ENCODE measurements around the gene KIAA1217. TPM values are rescaled to one million over a fixed set of nuclear protein-coding genes. Genes with fewer than 3 reads are reported as not detected.
"Not testable (repeated sequence)": the region's sequence is repeated elsewhere in the genome, so short reads cannot be mapped to it uniquely, and the experiment has no call there.

Gene KIAA1217
- total RNA-seq, 4 donors from 2014 or later, result 12.7 to 156 (median 34.8) TPM

DNA sequence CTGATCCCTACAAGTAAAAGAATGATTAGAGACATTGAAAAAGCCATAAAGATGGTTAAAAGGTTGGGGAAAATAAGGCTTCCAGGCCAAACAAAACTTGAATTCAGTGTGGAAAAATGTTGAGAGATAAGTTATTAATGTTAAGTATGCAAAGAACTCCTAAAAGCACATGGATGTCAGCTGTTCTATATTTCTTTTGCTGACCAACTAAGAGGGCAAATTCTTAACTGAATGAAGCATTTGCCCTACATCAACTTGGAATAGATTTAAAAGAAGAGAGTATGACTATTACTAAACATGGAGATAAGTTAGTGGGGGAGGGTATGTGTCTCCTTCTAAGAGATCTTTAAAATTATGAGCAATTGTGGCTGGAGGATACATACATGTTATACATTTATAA is 124.8 kb downstream of the KIAA1217 start:
- DNase-seq (ENCODE audit: low spot score) (no peak), ATAC-seq (ENCODE audit: low FRiP score) (no peak)
- TF ChIP-seq, protein P1, sequence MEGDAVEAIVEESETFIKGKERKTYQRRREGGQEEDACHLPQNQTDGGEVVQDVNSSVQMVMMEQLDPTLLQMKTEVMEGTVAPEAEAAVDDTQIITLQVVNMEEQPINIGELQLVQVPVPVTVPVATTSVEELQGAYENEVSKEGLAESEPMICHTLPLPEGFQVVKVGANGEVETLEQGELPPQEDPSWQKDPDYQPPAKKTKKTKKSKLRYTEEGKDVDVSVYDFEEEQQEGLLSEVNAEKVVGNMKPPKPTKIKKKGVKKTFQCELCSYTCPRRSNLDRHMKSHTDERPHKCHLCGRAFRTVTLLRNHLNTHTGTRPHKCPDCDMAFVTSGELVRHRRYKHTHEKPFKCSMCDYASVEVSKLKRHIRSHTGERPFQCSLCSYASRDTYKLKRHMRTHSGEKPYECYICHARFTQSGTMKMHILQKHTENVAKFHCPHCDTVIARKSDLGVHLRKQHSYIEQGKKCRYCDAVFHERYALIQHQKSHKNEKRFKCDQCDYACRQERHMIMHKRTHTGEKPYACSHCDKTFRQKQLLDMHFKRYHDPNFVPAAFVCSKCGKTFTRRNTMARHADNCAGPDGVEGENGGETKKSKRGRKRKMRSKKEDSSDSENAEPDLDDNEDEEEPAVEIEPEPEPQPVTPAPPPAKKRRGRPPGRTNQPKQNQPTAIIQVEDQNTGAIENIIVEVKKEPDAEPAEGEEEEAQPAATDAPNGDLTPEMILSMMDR (IDR thresholded peaks at IDR 0.05), result no peak

DNA sequence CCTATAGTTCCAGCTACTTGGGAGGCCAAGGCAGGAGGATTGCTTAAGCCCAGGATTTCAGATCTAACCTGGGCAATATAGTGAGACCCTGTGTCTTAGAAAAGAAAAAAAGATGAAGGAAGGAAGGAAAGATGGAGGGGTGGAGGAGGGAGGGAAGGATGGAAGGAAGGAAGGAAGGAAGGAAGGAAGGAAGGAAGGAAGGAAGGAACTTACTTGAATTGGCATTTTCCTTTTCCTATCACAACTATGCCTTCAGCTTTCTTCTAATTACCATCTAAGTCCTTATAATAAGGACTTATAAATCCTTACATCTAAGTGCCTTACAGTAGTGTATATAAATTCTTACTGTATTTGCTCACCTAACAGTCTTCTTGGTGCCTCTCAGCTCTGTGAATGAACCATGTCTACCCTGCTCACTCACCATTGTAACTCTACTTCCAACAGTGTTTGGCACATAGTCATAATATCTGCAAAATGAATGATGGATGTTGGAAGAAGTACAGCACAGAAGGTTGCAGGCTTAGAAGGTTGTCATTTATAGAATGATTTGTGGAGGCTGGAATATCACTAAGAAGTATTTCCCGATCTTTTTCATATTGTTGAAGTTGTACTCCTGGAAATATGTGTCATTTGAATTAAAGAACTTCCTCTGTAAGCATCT is 125.5 kb downstream of the KIAA1217 start:
- TF ChIP-seq, protein P1 (IDR thresholded peaks at IDR 0.05), result no peak
- no peak for DNase-seq (ENCODE audit: low spot score)
- ATAC-seq (ENCODE audit: low FRiP score), result no peak

DNA sequence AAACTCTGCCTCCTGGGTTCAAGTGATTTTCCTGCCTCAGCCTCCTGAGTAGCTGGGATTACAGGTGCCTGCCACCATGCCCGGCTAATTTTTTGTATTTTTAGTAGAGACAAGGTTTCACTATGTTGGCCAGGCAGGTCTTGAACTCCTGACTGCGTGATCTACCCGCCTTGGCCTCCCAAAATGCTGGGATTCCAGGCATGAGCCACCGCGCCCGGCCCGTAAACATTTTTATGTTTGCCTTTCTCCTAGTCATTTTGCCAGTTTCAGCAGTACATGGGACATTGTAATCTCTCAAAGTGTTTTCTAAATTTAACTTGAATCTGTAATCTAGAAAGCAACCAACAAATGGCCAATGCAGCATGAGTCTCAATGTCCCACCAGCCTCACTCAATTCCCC is 128.8 kb downstream of the KIAA1217 start:
- ATAC-seq (ENCODE audit: low FRiP score); DNase-seq (ENCODE audit: low spot score): not testable (repeated sequence)

DNA sequence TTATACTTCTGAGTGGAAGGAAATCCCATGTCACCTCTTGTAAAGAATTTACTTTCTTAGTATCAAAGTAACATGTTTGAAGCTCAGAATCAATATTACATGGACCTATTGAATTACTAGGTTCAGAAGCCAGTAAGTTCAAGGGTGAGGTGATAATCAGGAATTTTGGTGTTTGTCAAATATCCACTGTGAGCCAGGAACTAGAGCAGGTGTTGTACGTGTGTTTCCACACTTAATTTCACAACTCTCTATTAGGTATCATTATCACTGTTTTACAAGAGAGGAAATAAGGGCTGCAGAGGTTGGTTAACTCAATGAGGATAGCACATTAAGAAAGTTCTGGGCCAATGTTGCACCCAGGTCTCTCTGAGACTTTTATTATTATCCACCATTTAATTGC is 130.4 kb downstream of the KIAA1217 start:
- TF ChIP-seq, protein P1 (IDR thresholded peaks at IDR 0.05), result no peak
- no peak for DNase-seq (ENCODE audit: low spot score)
- no peak for ATAC-seq (ENCODE audit: low FRiP score)

DNA sequence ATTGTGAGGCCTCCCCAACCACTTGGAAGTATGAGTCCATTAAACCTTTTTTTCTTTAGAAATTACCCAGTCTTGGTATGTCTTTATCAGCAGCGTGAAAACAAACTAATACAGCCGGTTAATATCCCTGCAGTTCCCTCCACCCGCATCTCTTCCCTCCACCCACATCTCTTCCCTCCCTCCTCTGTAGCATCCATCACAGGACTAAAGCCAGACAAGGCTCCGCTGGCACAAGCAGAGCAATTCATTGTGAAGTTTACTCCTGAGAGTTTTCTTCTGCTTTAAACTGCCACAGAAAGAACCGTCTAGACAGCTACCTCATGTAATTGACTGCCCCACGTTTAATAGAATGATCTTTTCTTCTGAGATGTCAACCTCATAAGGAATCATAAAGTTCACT is 131.5 kb downstream of the KIAA1217 start:
- TF ChIP-seq, protein P1 (IDR thresholded peaks at IDR 0.05), result no peak
- no peak for DNase-seq (ENCODE audit: low spot score)
- no peak for ATAC-seq (ENCODE audit: low FRiP score)

DNA sequence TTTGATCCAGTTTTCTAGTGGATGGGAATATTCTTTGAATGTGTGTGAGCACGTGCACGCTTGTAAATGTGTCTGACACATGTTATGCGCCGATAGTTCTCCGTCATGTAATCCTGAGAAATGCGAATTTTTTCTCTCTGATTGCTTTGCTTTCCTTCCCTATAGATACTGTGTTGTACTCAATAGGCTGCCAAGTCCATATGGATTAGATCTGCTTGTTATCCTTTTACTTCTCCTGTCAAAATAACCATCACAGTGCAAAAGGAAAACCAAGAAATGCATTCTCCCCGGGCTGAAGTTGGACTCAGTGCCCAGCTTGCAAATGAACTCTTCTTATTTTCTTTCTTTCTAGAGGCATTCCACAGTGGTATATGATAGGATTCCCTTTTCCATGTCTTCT is 131.9 kb downstream of the KIAA1217 start:
- no peak for ATAC-seq (ENCODE audit: low FRiP score)
- no peak for DNase-seq (ENCODE audit: low spot score)
- TF ChIP-seq, protein P1 (IDR thresholded peaks at IDR 0.05), result no peak

DNA sequence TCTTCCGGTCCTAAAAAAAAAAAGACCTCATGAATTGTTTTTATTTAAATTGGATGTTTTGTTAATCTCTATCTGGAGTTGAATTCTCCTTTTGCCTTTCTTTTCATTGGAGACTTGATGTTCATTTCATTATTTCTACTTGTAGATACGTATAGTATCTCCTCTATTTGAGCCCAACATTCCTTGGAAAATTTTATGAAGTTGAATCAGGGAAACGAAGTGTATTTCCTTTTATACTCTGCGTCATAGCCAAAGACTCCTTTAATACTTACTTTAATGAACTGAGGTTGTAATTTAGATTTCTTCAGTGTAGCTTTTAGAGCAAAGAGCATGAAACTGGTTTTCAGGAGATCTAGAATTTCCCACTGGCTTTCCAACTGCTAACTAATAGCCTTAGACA is 132.4 kb downstream of the KIAA1217 start:
- DNase-seq (ENCODE audit: low spot score) (no peak), ATAC-seq (ENCODE audit: low FRiP score) (no peak)
- TF ChIP-seq, protein P1 (IDR thresholded peaks at IDR 0.05), result no peak
